ENCODE results near the gene SWAP70.

DNA sequence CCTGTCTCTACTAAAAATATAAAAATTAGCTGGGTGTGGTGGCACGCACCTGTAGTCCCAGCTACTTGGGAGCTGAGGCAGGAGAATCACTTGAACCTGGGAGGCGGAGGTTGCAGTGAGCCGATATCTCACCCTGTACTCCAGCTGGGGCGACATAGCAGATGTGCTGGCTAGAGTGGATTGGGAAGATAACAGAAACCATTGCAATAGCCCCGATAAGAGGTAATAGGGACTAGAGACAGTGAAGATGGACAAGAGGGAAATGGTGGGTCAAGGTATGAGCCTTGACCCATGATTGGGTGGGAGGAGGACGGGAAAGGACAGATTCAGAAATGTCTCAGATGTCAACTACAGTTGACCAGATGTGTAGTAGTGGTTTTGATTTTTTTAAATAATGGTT, 6.1 kb downstream of the SWAP70 start:
- TF ChIP-seq SUZ12 (IDR thresholded peaks at IDR 0.05) (no peak), SP1 (IDR thresholded peaks at IDR 0.05) (no peak), ARNT (IDR thresholded peaks at IDR 0.05) (no peak), FOXK2 (IDR thresholded peaks at IDR 0.05) (no peak), NFRKB (IDR thresholded peaks at IDR 0.05) (no peak)
